Neural cell (in vitro differentiated cells): ENCODE measurements around the gene NPRL2. TPM values are rescaled to one million over a fixed set of nuclear protein-coding genes. Genes with fewer than 3 reads are reported as not detected.

Source experiments
- H2AFZ ChIP-seq: fragments of 200-600, 300-800 bp; sonication (generic), shearing (Covaris generic); 2 replicates; pipeline ENCODE4 v1.6.0; 2014; ENCODE audit warnings: low read depth, mild to moderate bottlenecking, antibody characterized with exemption, low read length, moderate library complexity
- H3F3A ChIP-seq: fragments of 200-600 bp; shearing (Covaris generic); 2 replicates; pipeline ENCODE4 v1.6.1; 2016; ENCODE audit warnings: mild to moderate bottlenecking, moderate library complexity, mixed read lengths, antibody characterized with exemption, low read length; ENCODE audit not compliant: insufficient read depth, poor library complexity, severe bottlenecking
- H3K27ac ChIP-seq: fragments of 200-600, 300-800 bp; sonication (generic), shearing (Covaris generic); 2 replicates; pipeline ENCODE4 v1.5.1; 2014; ENCODE audit warnings: mild to moderate bottlenecking, low read length, moderate library complexity
- H3K27me3 ChIP-seq: fragments of 300-800, 200-600 bp; sonication (generic), shearing (Covaris generic); 2 replicates; pipeline ENCODE4 v1.6.0; 2014; ENCODE audit warnings: mild to moderate bottlenecking, low read depth, low read length, moderate library complexity; ENCODE audit not compliant: insufficient read depth
- H3K36me3 ChIP-seq: fragments of 300-800, 200-600 bp; sonication (generic), shearing (Covaris generic); 2 replicates; pipeline ENCODE4 v1.5.1; 2014; ENCODE audit warnings: mild to moderate bottlenecking, antibody characterized with exemption, low read length, moderate library complexity; ENCODE audit not compliant: insufficient read depth
- H3K4me2 ChIP-seq: fragments of 300-800, 200-600 bp; sonication (generic), shearing (Covaris generic); 2 replicates; pipeline ENCODE4 v1.6.0; 2014; ENCODE audit warnings: mild to moderate bottlenecking, low read length
- H3K4me3 ChIP-seq: fragments of 300-800, 200-600 bp; sonication (generic), shearing (Covaris generic); 2 replicates; pipeline ENCODE4 v1.5.1; 2014; ENCODE audit warnings: mild to moderate bottlenecking, low read length, moderate library complexity
- H3K79me2 ChIP-seq: fragments of 200-600 bp; shearing (Covaris generic); replicated peaks from 2 replicates; pipeline ENCODE4 v1.6.0; 2014; ENCODE audit warnings: mild to moderate bottlenecking, low read length, moderate library complexity; ENCODE audit not compliant: insufficient read depth
- H3K9ac ChIP-seq: fragments of 300-800, 200-600 bp; sonication (generic), shearing (Covaris generic); 2 replicates; pipeline ENCODE4 v1.6.1; 2016; ENCODE audit warnings: mild to moderate bottlenecking, low read length, mixed read lengths
- H3K9me2 ChIP-seq: fragments of 200-600 bp; shearing (Covaris generic); 2 replicates; pipeline ENCODE4 v1.6.1; 2016; ENCODE audit warnings: mild to moderate bottlenecking, low read length, mixed read lengths; ENCODE audit not compliant: insufficient read depth
- H3K9me3 ChIP-seq: fragments of 200-600, 300-800 bp; sonication (generic), shearing (Covaris generic); 2 replicates; pipeline ENCODE4 v1.6.1; 2016; ENCODE audit warnings: mild to moderate bottlenecking, mixed run types, low read length, moderate library complexity, mixed read lengths
- H4K20me1 ChIP-seq: fragments of 200-600 bp; shearing (Covaris generic); 2 replicates; pipeline ENCODE4 v1.6.1; 2016; ENCODE audit warnings: mild to moderate bottlenecking, mixed run types; ENCODE audit not compliant: insufficient read depth
- CTCF ChIP-seq: fragments of 450-650 bp; IDR thresholded peaks from 2 replicates; pipeline ENCODE4 v1.5.1; 2014; ENCODE audit warnings: antibody characterized with exemption, mild to moderate bottlenecking, moderate library complexity; ENCODE audit not compliant: poor library complexity, severe bottlenecking
- EP300 ChIP-seq: fragments of 450-650 bp; conservative IDR thresholded peaks from 2 replicates; pipeline ENCODE4 v1.6.1; 2014; ENCODE audit warnings: antibody characterized with exemption, mild to moderate bottlenecking, moderate library complexity; ENCODE audit not compliant: poor library complexity, severe bottlenecking
- EZH2 ChIP-seq: fragments of 200-600, 300-800 bp; shearing (Covaris generic), sonication (generic); IDR thresholded peaks from 2 replicates; pipeline ENCODE4 v1.6.1; 2014; ENCODE audit warnings: antibody characterized with exemption, low read length, borderline replicate concordance, mild to moderate bottlenecking; ENCODE audit not compliant: insufficient read depth, poor library complexity, severe bottlenecking
- MXI1 ChIP-seq: fragments of 450-650 bp; conservative IDR thresholded peaks from 2 replicates; pipeline ENCODE4 v1.6.1; 2014; ENCODE audit warnings: antibody characterized with exemption, mild to moderate bottlenecking; ENCODE audit not compliant: poor library complexity, severe bottlenecking
- POLR2AphosphoS5 ChIP-seq: IDR thresholded peaks from 2 replicates; pipeline ENCODE4 v1.6.1; 2012
- RAD21 ChIP-seq: fragments of 450-650 bp; conservative IDR thresholded peaks from 2 replicates; pipeline ENCODE4 v1.6.1; 2014; ENCODE audit warnings: antibody characterized with exemption, mild to moderate bottlenecking, moderate library complexity
- REST ChIP-seq: IDR thresholded peaks from 2 replicates; pipeline ENCODE4 v1.6.1; 2012; ENCODE audit warnings: borderline replicate concordance
- SMC3 ChIP-seq: fragments of 450-650 bp; conservative IDR thresholded peaks from 2 replicates; pipeline ENCODE4 v1.6.1; 2014; ENCODE audit warnings: antibody characterized with exemption, mild to moderate bottlenecking, moderate library complexity; ENCODE audit not compliant: poor library complexity
- TAF1 ChIP-seq: IDR thresholded peaks from 2 replicates; pipeline ENCODE4 v1.6.1; 2012; ENCODE audit warnings: low read depth
- polyA plus RNA-seq: library from polyadenylated mRNA; depleted of rRNA; stranded (reverse); fragments of >200 nt; gene quantifications from 2 replicates; pipeline ENCODE4 v1.2.3, GENCODE V29; 2014

Gene NPRL2
- polyA plus RNA-seq, 1 donor from 2014 or later = 118 TPM

- H3K27me3 ChIP-seq = peaks cover 36% of the 10 kb centered on the region
- no peak overlapping the region for H3K4me2 ChIP-seq
- no peak overlapping the region for H2AFZ ChIP-seq
- no peak overlapping the region for H3K4me3 ChIP-seq
- no peaks in the 10 kb centered on the region for H3F3A ChIP-seq
- H3K9ac ChIP-seq = no peak overlapping the region
- TF ChIP-seq MXI1 (no peak), REST (no peak), EP300 (no peak), RAD21 (no peak), CTCF (no peak), SMC3 (no peak), POLR2AphosphoS5 (no peak), TAF1 (no peak), EZH2 (no peak)
- no peaks in the 10 kb centered on the region for H3K9me2 ChIP-seq
- H3K79me2 ChIP-seq = peaks cover 17% of the 10 kb centered on the region
- H3K9me3 ChIP-seq = no peaks in the 10 kb centered on the region
- no peaks in the 10 kb centered on the region for H4K20me1 ChIP-seq
- no peak overlapping the region for H3K27ac ChIP-seq
- no peaks in the 10 kb centered on the region for H3K36me3 ChIP-seq
Observed at GRCh38 chr3:50340147-50340447, 10.5 kb downstream of the NPRL2 start.

- no peak overlapping the region for H3K27ac ChIP-seq
- no peaks in the 10 kb centered on the region for H3K9me2 ChIP-seq
- H2AFZ ChIP-seq = no peak overlapping the region
- TF ChIP-seq POLR2AphosphoS5 = no peak
- no peak for TF ChIP-seq REST
- H3K9me3 ChIP-seq = no peaks in the 10 kb centered on the region
- peaks cover 33% of the 10 kb centered on the region for H3K27me3 ChIP-seq
- H3K36me3 ChIP-seq = no peaks in the 10 kb centered on the region
- H3K9ac ChIP-seq = no peak overlapping the region
- no peaks in the 10 kb centered on the region for H3F3A ChIP-seq
- H3K4me3 ChIP-seq = no peak overlapping the region
- no peak overlapping the region for H3K4me2 ChIP-seq
- H3K79me2 ChIP-seq = peaks cover 19% of the 10 kb centered on the region
- H4K20me1 ChIP-seq = no peaks in the 10 kb centered on the region
Observed at GRCh38 chr3:50339485-50340146, 11.0 kb downstream of the NPRL2 start.
